Measurements from ENCODE around the gene DENND1A. TPM values are rescaled to one million over a fixed set of nuclear protein-coding genes. Genes with fewer than 3 reads are reported as not detected.

Gene DENND1A
- total RNA-seq, 2 donors from 2014 or later = 17.8 to 36.6 TPM

DNA sequence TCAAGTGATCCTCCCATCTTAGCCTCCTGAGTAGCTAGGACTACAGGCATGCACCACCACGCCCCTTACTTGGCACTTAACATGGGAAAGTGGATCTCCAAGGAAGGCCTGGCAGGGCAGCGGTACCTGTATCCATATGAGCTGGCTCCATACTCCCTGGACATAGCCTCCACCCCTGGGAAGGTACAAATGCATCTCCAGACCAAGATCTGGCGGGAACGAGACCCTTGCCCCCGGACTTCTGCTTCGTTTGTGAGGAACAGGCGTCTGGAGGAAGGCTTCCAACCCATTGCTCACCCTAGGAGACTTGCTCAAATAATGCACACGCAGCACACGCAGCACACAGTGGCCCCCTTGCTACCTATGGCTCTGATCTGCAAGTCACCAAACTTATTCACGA, 518.7 kb downstream of the DENND1A start:
- Histone ChIP-seq H3K4me3 (no peak overlapping the region), H3K27ac (no peak overlapping the region), H3K4me1 (ENCODE audit: control insufficient read depth in 1 of 2, low read depth in 2 of 2) (no peaks in the 10 kb centered on the region), H3K36me3 (no peaks in the 10 kb centered on the region), H3K9me3 (no peaks in the 10 kb centered on the region), H3K27me3 (replicated peaks; ENCODE audit: insufficient read depth) (no peaks in the 10 kb centered on the region)
- ATAC-seq (ENCODE audit: insufficient number of reproducible peaks, low FRiP score, low read depth) (no peak), DNase-seq (ENCODE audit: low spot score) (no peak)
- TF ChIP-seq, protein P1, sequence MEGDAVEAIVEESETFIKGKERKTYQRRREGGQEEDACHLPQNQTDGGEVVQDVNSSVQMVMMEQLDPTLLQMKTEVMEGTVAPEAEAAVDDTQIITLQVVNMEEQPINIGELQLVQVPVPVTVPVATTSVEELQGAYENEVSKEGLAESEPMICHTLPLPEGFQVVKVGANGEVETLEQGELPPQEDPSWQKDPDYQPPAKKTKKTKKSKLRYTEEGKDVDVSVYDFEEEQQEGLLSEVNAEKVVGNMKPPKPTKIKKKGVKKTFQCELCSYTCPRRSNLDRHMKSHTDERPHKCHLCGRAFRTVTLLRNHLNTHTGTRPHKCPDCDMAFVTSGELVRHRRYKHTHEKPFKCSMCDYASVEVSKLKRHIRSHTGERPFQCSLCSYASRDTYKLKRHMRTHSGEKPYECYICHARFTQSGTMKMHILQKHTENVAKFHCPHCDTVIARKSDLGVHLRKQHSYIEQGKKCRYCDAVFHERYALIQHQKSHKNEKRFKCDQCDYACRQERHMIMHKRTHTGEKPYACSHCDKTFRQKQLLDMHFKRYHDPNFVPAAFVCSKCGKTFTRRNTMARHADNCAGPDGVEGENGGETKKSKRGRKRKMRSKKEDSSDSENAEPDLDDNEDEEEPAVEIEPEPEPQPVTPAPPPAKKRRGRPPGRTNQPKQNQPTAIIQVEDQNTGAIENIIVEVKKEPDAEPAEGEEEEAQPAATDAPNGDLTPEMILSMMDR (IDR thresholded peaks at IDR 0.05) = no peak

DNA sequence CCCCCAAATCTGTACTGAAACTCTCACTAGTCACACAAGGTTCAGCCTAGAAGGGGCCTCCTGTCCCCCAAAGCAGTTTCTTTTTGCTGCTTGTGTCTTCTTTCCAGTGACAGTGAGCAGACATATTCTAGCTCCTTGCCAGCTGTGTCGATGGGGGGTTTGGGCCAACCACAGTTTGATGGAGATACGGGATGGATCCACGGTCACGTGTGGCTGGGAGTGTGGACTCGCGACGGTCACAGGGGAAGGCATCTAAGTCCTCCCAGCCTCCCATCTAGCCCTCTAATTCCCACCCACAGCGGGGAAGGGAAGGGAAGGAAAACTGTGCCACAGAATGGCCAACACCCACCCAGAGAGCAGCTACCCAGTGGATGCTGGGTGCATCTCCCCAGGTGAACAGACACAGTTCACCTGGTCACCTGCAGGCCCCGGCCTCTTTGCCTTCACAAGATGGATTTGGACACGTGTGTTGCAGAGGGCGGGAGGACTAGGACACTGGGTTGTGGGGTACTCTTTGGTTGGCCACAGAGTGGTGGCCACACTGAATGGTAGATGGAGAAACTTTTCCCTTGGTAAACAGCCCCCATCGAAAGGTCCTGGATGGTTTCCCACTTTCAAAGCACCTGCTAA, 519.5 kb downstream of the DENND1A start:
- Histone ChIP-seq H3K27ac (no peak overlapping the region), H3K27me3 (replicated peaks; ENCODE audit: insufficient read depth) (no peaks in the 10 kb centered on the region), H3K4me3 (no peak overlapping the region), H3K36me3 (no peaks in the 10 kb centered on the region), H3K9me3 (no peaks in the 10 kb centered on the region), H3K4me1 (ENCODE audit: control insufficient read depth in 1 of 2, low read depth in 2 of 2) (no peaks in the 10 kb centered on the region)
- TF ChIP-seq, protein P1 (IDR thresholded peaks at IDR 0.05) = no peak
- no peak for ATAC-seq (ENCODE audit: insufficient number of reproducible peaks, low FRiP score, low read depth)
- DNase-seq (ENCODE audit: low spot score) = no peak

- Histone ChIP-seq H3K4me3 (no peak overlapping the region), H3K27ac (no peak overlapping the region), H3K9me3 (no peaks in the 10 kb centered on the region), H3K27me3 (replicated peaks; ENCODE audit: insufficient read depth) (no peaks in the 10 kb centered on the region), H3K4me1 (ENCODE audit: control insufficient read depth in 1 of 2, low read depth in 2 of 2) (no peaks in the 10 kb centered on the region), H3K36me3 (no peaks in the 10 kb centered on the region)
- TF ChIP-seq, protein P1 (IDR thresholded peaks at IDR 0.05) = no peak
- DNase-seq (ENCODE audit: low spot score) (no peak), ATAC-seq (ENCODE audit: insufficient number of reproducible peaks, low FRiP score, low read depth) (no peak)
Observed at GRCh38 chr9:123408313-123409262, 521.3 kb downstream of the DENND1A start.

- TF ChIP-seq, protein P1 (IDR thresholded peaks at IDR 0.05) = no peak
- Histone ChIP-seq H3K36me3 (no peaks in the 10 kb centered on the region), H3K27me3 (replicated peaks; ENCODE audit: insufficient read depth) (no peaks in the 10 kb centered on the region), H3K4me3 (no peak overlapping the region), H3K4me1 (ENCODE audit: control insufficient read depth in 1 of 2, low read depth in 2 of 2) (no peaks in the 10 kb centered on the region), H3K27ac (no peak overlapping the region), H3K9me3 (no peaks in the 10 kb centered on the region)
- DNase-seq (ENCODE audit: low spot score) (no peak), ATAC-seq (ENCODE audit: insufficient number of reproducible peaks, low FRiP score, low read depth) (no peak)
Observed at GRCh38 chr9:123407217-123407851, 522.6 kb downstream of the DENND1A start.

DNA sequence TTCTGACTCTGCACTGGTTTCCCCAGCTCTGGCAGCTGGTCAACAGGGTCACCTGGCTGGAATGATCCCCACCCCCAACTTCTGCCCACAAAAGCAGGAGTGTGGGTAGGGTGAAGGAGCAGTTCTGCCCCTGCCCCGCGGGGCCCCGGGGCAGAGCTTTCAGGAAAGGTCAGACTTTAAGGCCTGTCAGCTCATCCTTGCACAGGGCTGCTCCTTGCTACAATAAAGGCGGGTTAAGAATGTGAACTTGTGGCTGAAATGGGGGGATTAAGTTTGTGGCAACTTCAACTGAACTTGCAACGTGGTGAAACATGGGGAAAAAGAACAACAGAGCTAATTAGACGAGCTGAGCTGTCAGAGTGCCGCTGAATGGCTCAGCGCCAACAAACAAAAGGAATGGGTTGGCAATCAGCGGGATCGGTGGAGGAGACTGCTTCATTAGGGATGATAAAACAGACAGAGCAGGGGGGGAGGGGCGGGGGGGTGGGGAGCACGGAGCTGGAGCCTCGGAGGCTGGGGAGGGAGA, 523.2 kb downstream of the DENND1A start:
- no peaks in the 10 kb centered on the region for H3K9me3 ChIP-seq
- H3K4me1 ChIP-seq (ENCODE audit: control insufficient read depth in 1 of 2, low read depth in 2 of 2) = peaks cover 0 to 1% of the 10 kb centered on the region in 2 donors
- TF ChIP-seq, protein P1 (IDR thresholded peaks at IDR 0.05) = no peak
- H3K36me3 ChIP-seq = no peaks in the 10 kb centered on the region
- no peak overlapping the region for H3K27ac ChIP-seq
- ATAC-seq (ENCODE audit: insufficient number of reproducible peaks, low FRiP score, low read depth) (no peak), DNase-seq (ENCODE audit: low spot score) (no peak)
- no peaks in the 10 kb centered on the region for H3K27me3 ChIP-seq (replicated peaks; ENCODE audit: insufficient read depth)
- no peak overlapping the region for H3K4me3 ChIP-seq

Data from thoracic aorta (tissue), 2 donors.